ENCODE data around the gene IPMK. TPM values are rescaled to one million over a fixed set of nuclear protein-coding genes. Genes with fewer than 3 reads are reported as not detected.
A peak's percentile ranks its signal among the peaks of the same experiment; 100 is the strongest.

IPMK gene
- total RNA-seq: 10 to 100 TPM in 1 of 4 donors, 1 to 10 TPM in 2, under 1 TPM in 1; 0.26 to 10.8 (median 3.8) TPM

DNA sequence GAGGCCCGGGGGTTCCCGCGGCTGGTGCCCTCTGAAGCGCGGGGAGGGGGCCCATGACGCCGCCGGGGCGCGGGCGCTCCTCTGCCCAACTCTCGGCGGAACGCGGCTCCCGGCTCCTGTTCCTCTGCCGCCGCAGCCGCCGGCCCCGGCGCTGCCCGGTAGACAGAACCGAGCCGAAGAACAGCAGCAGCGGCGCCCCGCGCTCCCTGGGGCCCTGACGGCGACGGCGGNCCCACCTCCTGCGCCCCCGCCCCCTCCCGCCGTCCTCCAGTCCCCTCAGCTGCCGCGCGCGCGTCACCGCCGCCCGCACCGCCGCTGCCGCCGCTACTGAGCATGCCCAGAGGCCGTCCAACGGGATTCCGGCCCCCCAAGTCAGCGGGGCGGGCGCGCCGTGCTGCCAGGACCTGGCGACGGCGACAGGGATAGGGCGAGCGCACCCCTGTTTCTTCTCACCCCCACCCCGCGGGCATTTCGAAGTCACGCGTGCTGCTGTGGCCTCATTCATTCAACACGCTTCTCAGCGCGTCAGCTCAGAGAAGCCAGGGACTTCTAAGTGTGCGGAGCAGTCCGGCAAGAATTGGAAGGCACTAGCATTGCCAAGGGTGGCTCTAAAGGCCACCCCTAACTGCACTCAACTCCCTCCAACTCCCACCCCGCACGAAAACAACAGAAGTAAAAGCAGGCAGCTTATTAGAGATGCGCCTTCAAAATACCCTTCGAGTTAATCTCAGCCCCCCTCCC lies at the start of gene IPMK:
TSS of gene IPMK (minus strand) at position 182 of the 741 bp plus-strand sequence. CDS start 283 bp downstream, outside the sequence.
- Histone ChIP-seq H3K9me3 (no peaks in the 10 kb centered on the region), H3K4me3 (peak within 1 kb of the TSS; percentile 73 to 90), H3K36me3 (no peaks in the 10 kb centered on the region), H3K4me1 (peaks cover 0 to 6% of the 10 kb centered on the region in 2 donors), H3K27me3 (no peaks in the 10 kb centered on the region), H3K27ac (peak within 1 kb of the TSS; percentile 89 to 96)
- intact Hi-C loops (cut with DNase I; ENCODE audit: low total_unique reads): no loop called here
- DNase-seq: peak; percentile 88 to 90
- peak; percentile 43 to 82 for TF ChIP-seq POLR2A (IDR thresholded peaks at IDR 0.05)
- TF ChIP-seq, protein P1, sequence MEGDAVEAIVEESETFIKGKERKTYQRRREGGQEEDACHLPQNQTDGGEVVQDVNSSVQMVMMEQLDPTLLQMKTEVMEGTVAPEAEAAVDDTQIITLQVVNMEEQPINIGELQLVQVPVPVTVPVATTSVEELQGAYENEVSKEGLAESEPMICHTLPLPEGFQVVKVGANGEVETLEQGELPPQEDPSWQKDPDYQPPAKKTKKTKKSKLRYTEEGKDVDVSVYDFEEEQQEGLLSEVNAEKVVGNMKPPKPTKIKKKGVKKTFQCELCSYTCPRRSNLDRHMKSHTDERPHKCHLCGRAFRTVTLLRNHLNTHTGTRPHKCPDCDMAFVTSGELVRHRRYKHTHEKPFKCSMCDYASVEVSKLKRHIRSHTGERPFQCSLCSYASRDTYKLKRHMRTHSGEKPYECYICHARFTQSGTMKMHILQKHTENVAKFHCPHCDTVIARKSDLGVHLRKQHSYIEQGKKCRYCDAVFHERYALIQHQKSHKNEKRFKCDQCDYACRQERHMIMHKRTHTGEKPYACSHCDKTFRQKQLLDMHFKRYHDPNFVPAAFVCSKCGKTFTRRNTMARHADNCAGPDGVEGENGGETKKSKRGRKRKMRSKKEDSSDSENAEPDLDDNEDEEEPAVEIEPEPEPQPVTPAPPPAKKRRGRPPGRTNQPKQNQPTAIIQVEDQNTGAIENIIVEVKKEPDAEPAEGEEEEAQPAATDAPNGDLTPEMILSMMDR (IDR thresholded peaks at IDR 0.05): no peak

DNA sequence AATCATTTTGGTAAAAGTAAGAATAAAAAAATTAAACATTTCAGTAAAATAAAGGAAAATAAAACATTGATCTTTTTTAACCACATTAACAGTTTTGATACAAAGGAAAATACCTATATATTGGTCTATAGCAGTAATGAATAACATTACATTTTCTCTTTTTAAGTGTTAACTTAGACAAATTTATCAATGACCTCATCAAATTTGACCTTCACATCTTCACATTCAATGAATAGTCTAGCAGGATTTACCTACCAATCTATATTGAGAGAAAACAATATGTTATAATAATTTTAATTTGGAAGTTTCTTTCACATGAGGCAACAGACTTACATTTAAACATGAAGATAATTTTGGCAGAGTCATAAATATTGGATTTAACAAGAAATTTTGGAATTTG lies 49.2 kb upstream of the IPMK start:
- no peaks in the 10 kb centered on the region for H3K9me3 ChIP-seq
- no peak overlapping the region for H3K4me3 ChIP-seq
- no peak for DNase-seq
- intact Hi-C loops (cut with DNase I; ENCODE audit: low total_unique reads): no loop called here
- TF ChIP-seq, protein P1 (IDR thresholded peaks at IDR 0.05): no peak
- TF ChIP-seq POLR2A (IDR thresholded peaks at IDR 0.05): no peak
- H3K36me3 ChIP-seq: no peaks in the 10 kb centered on the region
- H3K4me1 ChIP-seq: no peaks in the 10 kb centered on the region
- H3K27me3 ChIP-seq: no peaks in the 10 kb centered on the region
- H3K27ac ChIP-seq: no peak overlapping the region

DNA sequence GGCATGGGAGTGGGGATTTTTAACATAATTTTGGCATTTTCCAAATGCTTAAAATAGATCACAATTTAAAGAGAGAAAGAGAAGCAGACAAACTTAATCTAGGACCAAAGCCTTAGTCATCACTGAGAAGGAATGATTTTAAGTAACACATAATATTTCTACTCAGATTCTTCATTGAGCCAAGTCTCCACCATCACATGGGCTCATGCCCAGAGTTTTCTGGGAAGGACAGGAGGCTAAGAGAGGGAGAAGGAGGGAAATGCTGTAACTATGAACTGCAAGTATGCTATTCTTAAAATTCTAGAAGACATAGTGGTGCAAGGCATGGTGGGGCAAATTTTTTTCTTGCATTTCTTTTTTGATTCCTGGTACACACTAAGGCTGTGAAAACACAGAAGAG lies 43.3 kb upstream of the IPMK start:
- H3K36me3 ChIP-seq: no peaks in the 10 kb centered on the region
- H3K27me3 ChIP-seq: no peaks in the 10 kb centered on the region
- no peaks in the 10 kb centered on the region for H3K4me1 ChIP-seq
- intact Hi-C loops (cut with DNase I; ENCODE audit: low total_unique reads): no loop called here
- no peak overlapping the region for H3K4me3 ChIP-seq
- no peaks in the 10 kb centered on the region for H3K9me3 ChIP-seq
- H3K27ac ChIP-seq: no peak overlapping the region
- no peak for TF ChIP-seq POLR2A (IDR thresholded peaks at IDR 0.05)
- TF ChIP-seq, protein P1 (IDR thresholded peaks at IDR 0.05): no peak
- DNase-seq: no peak

DNA sequence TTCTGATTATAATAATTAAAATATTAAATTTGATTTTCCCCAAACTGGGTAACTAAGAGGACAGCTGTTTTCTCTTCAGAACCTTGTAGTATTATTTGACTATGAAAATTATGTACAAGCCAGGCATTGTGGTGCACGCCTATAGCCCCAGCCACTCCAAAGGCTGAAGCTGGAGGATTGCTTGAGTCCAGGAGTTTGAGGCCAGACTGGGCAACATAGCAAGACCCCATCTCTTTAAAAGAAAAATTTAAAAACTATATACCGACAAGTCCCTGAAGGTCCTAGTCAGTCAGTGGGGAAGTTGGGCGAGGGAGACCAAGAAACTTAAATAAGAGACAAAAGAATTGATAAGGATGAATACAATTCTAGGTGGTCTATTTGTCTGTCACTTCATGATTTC lies 40.0 kb upstream of the IPMK start:
- H3K4me3 ChIP-seq: no peak overlapping the region
- no peak for TF ChIP-seq POLR2A (IDR thresholded peaks at IDR 0.05)
- TF ChIP-seq, protein P1 (IDR thresholded peaks at IDR 0.05): no peak
- H3K4me1 ChIP-seq: no peaks in the 10 kb centered on the region
- intact Hi-C loops (cut with DNase I; ENCODE audit: low total_unique reads): no loop called here
- H3K27me3 ChIP-seq: no peaks in the 10 kb centered on the region
- H3K36me3 ChIP-seq: no peaks in the 10 kb centered on the region
- no peaks in the 10 kb centered on the region for H3K9me3 ChIP-seq
- no peak overlapping the region for H3K27ac ChIP-seq
- DNase-seq: no peak

DNA sequence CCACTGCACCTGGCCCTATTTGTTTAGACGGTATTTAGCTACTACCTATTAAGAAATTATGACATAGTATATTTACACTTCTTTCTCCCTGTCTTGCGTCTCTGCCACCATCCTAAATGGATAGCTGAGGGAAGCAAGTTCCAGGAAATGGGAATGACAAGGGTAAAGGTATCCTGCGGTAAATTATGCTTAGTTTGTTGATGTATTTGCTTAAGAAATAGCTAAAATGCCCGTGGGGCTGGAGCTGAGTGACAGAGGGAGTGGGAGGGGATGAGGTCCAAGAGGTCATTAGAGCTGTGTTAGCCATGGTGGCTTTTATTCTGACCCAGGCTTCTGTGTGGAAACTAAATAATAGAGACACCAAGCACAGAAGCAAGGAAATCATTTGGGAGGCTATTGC lies 38.1 kb upstream of the IPMK start:
- intact Hi-C loops (cut with DNase I; ENCODE audit: low total_unique reads): no loop called here
- Histone ChIP-seq H3K9me3 (no peaks in the 10 kb centered on the region), H3K27ac (no peak overlapping the region), H3K4me3 (no peak overlapping the region), H3K36me3 (no peaks in the 10 kb centered on the region), H3K27me3 (no peaks in the 10 kb centered on the region), H3K4me1 (no peaks in the 10 kb centered on the region)
- TF ChIP-seq POLR2A (IDR thresholded peaks at IDR 0.05): no peak
- TF ChIP-seq, protein P1 (IDR thresholded peaks at IDR 0.05): no peak
- DNase-seq: no peak

All from uterus (tissue), 4 donors.